Spleen (tissue), 11 donors: Measurements from ENCODE around the gene SHLD1. TPM values are rescaled to one million over a fixed set of nuclear protein-coding genes. Genes with fewer than 3 reads are reported as not detected.

Source experiments
- DNase-seq: peaks from one replicate; pipeline ENCODE4 v3.0.0-alpha.2; 2020
- H3K27ac ChIP-seq, 8 donors: fragments of 200-600 bp; sonication (generic) in 7 of 8; 1 replicate in 4 of 8; 2 replicates in 4 of 8; pipeline versions ENCODE4 v1.5.0 to v1.8.0; 2016 to 2021; ENCODE audit warnings: inconsistent platforms in 4 of 8, mild to moderate bottlenecking in 4 of 8, moderate library complexity in 1 of 8
- H3K27me3 ChIP-seq, 7 donors: fragments of 200-600 bp; sonication (generic) in 6 of 7; replicated peaks in 1 of 7; 1 replicate in 4 of 7; 2 replicates in 3 of 7; pipeline versions ENCODE4 v1.5.0 to v1.8.0; 2016 to 2021; ENCODE audit warnings: inconsistent platforms in 3 of 7, mild to moderate bottlenecking in 1 of 7
- H3K36me3 ChIP-seq, 6 donors: fragments of 200-600 bp; sonication (generic) in 5 of 6; 1 replicate in 4 of 6; 2 replicates in 2 of 6; pipeline versions ENCODE4 v1.5.0 to v1.8.0; 2016 to 2021; ENCODE audit warnings: inconsistent platforms in 2 of 6
- H3K4me1 ChIP-seq, 6 donors: fragments of 200-600 bp; sonication (generic) in 5 of 6; 1 replicate in 3 of 6; 2 replicates in 3 of 6; pipeline versions ENCODE4 v1.5.0 to v1.8.0; 2016 to 2021; ENCODE audit warnings: inconsistent platforms in 3 of 6
- H3K4me3 ChIP-seq, 8 donors: fragments of 200-600 bp; sonication (generic) in 7 of 8; 1 replicate in 4 of 8; 2 replicates in 4 of 8; pipeline versions ENCODE4 v1.5.0 to v1.8.0; 2016 to 2021; ENCODE audit warnings: inconsistent platforms in 4 of 8, mild to moderate bottlenecking in 4 of 8, moderate library complexity in 2 of 8
- H3K9me3 ChIP-seq, 8 donors: fragments of 200-600 bp; sonication (generic) in 7 of 8; 1 replicate in 4 of 8; 2 replicates in 4 of 8; pipeline versions ENCODE4 v1.5.0 to v1.8.0; 2016 to 2021; ENCODE audit warnings: inconsistent platforms in 4 of 8
- CTCF ChIP-seq, 11 experiments: fragments of 200-600 bp in 7 of 11; fragments of 450-650 bp in 4 of 11; sonication (generic) in 4 of 11; IDR thresholded peaks in 8 of 11; conservative IDR thresholded peaks in 3 of 11; 1 replicate in 7 of 11; 2 replicates in 4 of 11; pipeline versions ENCODE4 v1.4.0 to v1.8.0; 2016 to 2021; ENCODE audit warnings: antibody characterized with exemption in 11 of 11, inconsistent platforms in 4 of 11, mild to moderate bottlenecking in 1 of 11
- POLR2A ChIP-seq, 3 donors: fragments of 450-650 bp; IDR thresholded peaks; one replicate each; pipeline ENCODE4 v1.5.1; 2017; ENCODE audit warnings: antibody characterized with exemption in 3 of 3, mild to moderate bottlenecking in 1 of 3
- POLR2AphosphoS5 ChIP-seq, 3 donors: sonication (generic); formaldehyde crosslinking; IDR thresholded peaks; one replicate each; pipeline ENCODE4 v1.5.1; 2017; ENCODE audit warnings: antibody characterized with exemption in 3 of 3
- WGBS, 5 donors: extraction: QIAGEN DNeasy Blood & Tissue Kit in 3 of 5; methylation state at CpG; one replicate each; pipeline versions ENCODE4 v1.1.5 to v1.1.7; 2013 to 2018; 5-methylcytosine and 5-hydroxymethylcytosine counted together
- intact Hi-C: fragments of 100-400 bp; cut with DNase I; formaldehyde crosslinking; loops from one replicate; pipeline ENCODE4 v1.15.0; 2023; ENCODE audit warnings: low total_unique reads
- polyA plus RNA-seq, 3 donors: library from polyadenylated mRNA; stranded (reverse); fragments of 200-250 nt; gene quantifications; one replicate each; pipeline ENCODE4 v1.2.1, GENCODE V29; 2013
- total RNA-seq, 7 donors: library from RNA; depleted of rRNA in 3 of 7; stranded (reverse); fragments of >200 nt in 3 of 7; fragmentation: NEBNext Ultra II Directional in 4 of 7; extraction: Animal tissue kit (Norgen Biotek cat#: 25700) in 4 of 7; gene quantifications; one replicate each; pipeline versions ENCODE4 v1.1.0 to v1.2.1, GENCODE V29; 2016 to 2021
- donor health status: healthy with polysubstance abuse.
- donor health status: DM: no; HTN: no; CAD: no; lungs with moderate emphysema.
- donor health status: DM: no; HTN: no; CAD: no.
- donor health status: Bipolar disorder and iron deficiency.
- donor health status: healthy.
- donor health status: DM: no; HTN: no; CAD: no.
- donor health status: DM: yes; HTN: yes; CAD: no.

Gene SHLD1
- total and polyA plus RNA-seq, 10 donors, result 8.1 to 18.6 (median 12.4) TPM

- intact Hi-C loops, result no loop called here
- TF ChIP-seq CTCF (IDR thresholded peaks at IDR 0.05 in 8 of 11, conservative IDR thresholded peaks at IDR 0.05 in 3 of 11) (no peak), POLR2AphosphoS5 (IDR thresholded peaks at IDR 0.05) (no peak), POLR2A (IDR thresholded peaks at IDR 0.05) (no peak)
- 83 to 96% (median 94%) methylated on average over 1 of the region's 1 CpG for WGBS, 5 donors
- no peak overlapping the region for H3K4me3 ChIP-seq
- no peaks in the 10 kb centered on the region for H3K9me3 ChIP-seq
- no peak for DNase-seq
- no peak overlapping the region for H3K27ac ChIP-seq
- H3K4me1 ChIP-seq, result peaks cover 0 to 32% (median 12%) of the 10 kb centered on the region in 6 donors
- no peaks in the 10 kb centered on the region for H3K36me3 ChIP-seq
- H3K27me3 ChIP-seq, result no peaks in the 10 kb centered on the region
These were observed 91.3 kb downstream of the SHLD1 start for GRCh38 chr20:5841522-5841921.

GRCh38 chr20:5842465-5842864, 92.3 kb downstream of the SHLD1 start:
- H3K4me1 ChIP-seq, result peaks cover 0 to 24% (median 9%) of the 10 kb centered on the region in 6 donors
- H3K27me3 ChIP-seq, result no peaks in the 10 kb centered on the region
- no peaks in the 10 kb centered on the region for H3K36me3 ChIP-seq
- no peak overlapping the region for H3K4me3 ChIP-seq
- no peak for TF ChIP-seq POLR2AphosphoS5 (IDR thresholded peaks at IDR 0.05)
- no peak for TF ChIP-seq POLR2A (IDR thresholded peaks at IDR 0.05)
- TF ChIP-seq CTCF (IDR thresholded peaks at IDR 0.05 in 8 of 11, conservative IDR thresholded peaks at IDR 0.05 in 3 of 11), result no peak
- no peak overlapping the region for H3K27ac ChIP-seq
- WGBS, 5 donors, result 92 to 98% (median 96%) methylated on average over 2 of the region's 2 CpGs
- DNase-seq, result no peak
- intact Hi-C loops, result no loop called here
- H3K9me3 ChIP-seq, result no peaks in the 10 kb centered on the region

GRCh38 chr20:5843054-5843592, 92.9 kb downstream of the SHLD1 start:
- WGBS, 5 donors, result 61 to 77% (median 70%) methylated on average over 5 of the region's 5 CpGs
- Histone ChIP-seq H3K27me3 (no peaks in the 10 kb centered on the region), H3K4me3 (no peak overlapping the region), H3K9me3 (no peaks in the 10 kb centered on the region), H3K27ac (peak overlapping the region in 1 of 8 donors; percentile 11), H3K4me1 (peaks cover 0 to 24% (median 9%) of the 10 kb centered on the region in 6 donors), H3K36me3 (no peaks in the 10 kb centered on the region)
- no peak for DNase-seq
- intact Hi-C loops, result no loop called here
- TF ChIP-seq POLR2A (IDR thresholded peaks at IDR 0.05), result no peak
- no peak for TF ChIP-seq CTCF (IDR thresholded peaks at IDR 0.05 in 8 of 11, conservative IDR thresholded peaks at IDR 0.05 in 3 of 11)
- no peak for TF ChIP-seq POLR2AphosphoS5 (IDR thresholded peaks at IDR 0.05)

GRCh38 chr20:5844063-5844681, 94.0 kb downstream of the SHLD1 start:
- no peaks in the 10 kb centered on the region for H3K9me3 ChIP-seq
- no peak overlapping the region for H3K27ac ChIP-seq
- no peaks in the 10 kb centered on the region for H3K27me3 ChIP-seq
- DNase-seq, result no peak
- H3K36me3 ChIP-seq, result no peaks in the 10 kb centered on the region
- peaks cover 0 to 24% (median 9%) of the 10 kb centered on the region in 6 donors for H3K4me1 ChIP-seq
- no peak overlapping the region for H3K4me3 ChIP-seq
- no peak for TF ChIP-seq POLR2A (IDR thresholded peaks at IDR 0.05)
- no peak for TF ChIP-seq CTCF (IDR thresholded peaks at IDR 0.05 in 8 of 11, conservative IDR thresholded peaks at IDR 0.05 in 3 of 11)
- TF ChIP-seq POLR2AphosphoS5 (IDR thresholded peaks at IDR 0.05), result no peak
- 46 to 71% (median 65%) methylated on average over 2 of the region's 2 CpGs for WGBS, 5 donors
- intact Hi-C loops, result no loop called here
